ENCODE results near the gene ATF6B.
"Not testable (repeated sequence)": the region's sequence is repeated elsewhere in the genome, so short reads cannot be mapped to it uniquely, and the experiment has no call there.

Gene ATF6B

GRCh38 chr6:32084780-32085179, 43.3 kb downstream of the ATF6B start:
- in situ Hi-C loops (cut with HindIII; ENCODE audit: low sequenced_read_pairs), result no loop called here

- in situ Hi-C loops (cut with HindIII; ENCODE audit: low sequenced_read_pairs), result no loop called here
Measured at GRCh38 chr6:32083812-32084768, 44.0 kb downstream of the ATF6B start.

GRCh38 chr6:32082935-32083334, 45.1 kb downstream of the ATF6B start:
- in situ Hi-C loops (cut with HindIII; ENCODE audit: low sequenced_read_pairs), result no loop called here

GRCh38 chr6:32082478-32082877, 45.6 kb downstream of the ATF6B start:
- in situ Hi-C loops (cut with HindIII; ENCODE audit: low sequenced_read_pairs), result no loop called here

- in situ Hi-C loops (cut with HindIII; ENCODE audit: low sequenced_read_pairs), result no loop called here
Measured at GRCh38 chr6:32081168-32081990, 46.7 kb downstream of the ATF6B start.

GRCh38 chr6:32079566-32080290, 48.3 kb downstream of the ATF6B start:
- in situ Hi-C loops (cut with HindIII; ENCODE audit: low sequenced_read_pairs), result no loop called here

GRCh38 chr6:32076321-32076809, 51.7 kb downstream of the ATF6B start:
- in situ Hi-C loops (cut with HindIII; ENCODE audit: low sequenced_read_pairs), result no loop called here

- in situ Hi-C loops (cut with HindIII; ENCODE audit: low sequenced_read_pairs), result no loop called here
Measured at GRCh38 chr6:32075781-32076180, 52.3 kb downstream of the ATF6B start.

GRCh38 chr6:32074996-32075532, 53.0 kb downstream of the ATF6B start:
- in situ Hi-C loops (cut with HindIII; ENCODE audit: low sequenced_read_pairs), result no loop called here

- in situ Hi-C loops (cut with HindIII; ENCODE audit: low sequenced_read_pairs), result no loop called here
Measured at GRCh38 chr6:32073613-32074012, 54.4 kb downstream of the ATF6B start.

- in situ Hi-C loops (cut with HindIII; ENCODE audit: low sequenced_read_pairs), result no loop called here
Measured at GRCh38 chr6:32073101-32073500, 54.9 kb downstream of the ATF6B start.

- in situ Hi-C loops (cut with HindIII; ENCODE audit: low sequenced_read_pairs), result no loop called here
Measured at GRCh38 chr6:32070814-32071543, 57.1 kb downstream of the ATF6B start.

GRCh38 chr6:32069878-32070515, 58.0 kb downstream of the ATF6B start:
- in situ Hi-C loops (cut with HindIII; ENCODE audit: low sequenced_read_pairs), result no loop called here

GRCh38 chr6:32069460-32069859, 58.6 kb downstream of the ATF6B start:
- in situ Hi-C loops (cut with HindIII; ENCODE audit: low sequenced_read_pairs), result no loop called here

- in situ Hi-C loops (cut with HindIII; ENCODE audit: low sequenced_read_pairs), result no loop called here
Measured at GRCh38 chr6:32068867-32069266, 59.2 kb downstream of the ATF6B start.

GRCh38 chr6:32068315-32068714, 59.7 kb downstream of the ATF6B start:
- in situ Hi-C loops (cut with HindIII; ENCODE audit: low sequenced_read_pairs), result not testable (repeated sequence)

- in situ Hi-C loops (cut with HindIII; ENCODE audit: low sequenced_read_pairs), result not testable (repeated sequence)
Measured at GRCh38 chr6:32067521-32067920, 60.5 kb downstream of the ATF6B start.
